A204.1 (cell line): ENCODE data around the gene PCSK5.

Experiments used
- FAIRE-seq: peaks from 2 replicates; lab custom pipeline; 2012; peaks lifted over from hg19 to GRCh38; lab: Jason Lieb, UNC

PCSK5 gene

DNA sequence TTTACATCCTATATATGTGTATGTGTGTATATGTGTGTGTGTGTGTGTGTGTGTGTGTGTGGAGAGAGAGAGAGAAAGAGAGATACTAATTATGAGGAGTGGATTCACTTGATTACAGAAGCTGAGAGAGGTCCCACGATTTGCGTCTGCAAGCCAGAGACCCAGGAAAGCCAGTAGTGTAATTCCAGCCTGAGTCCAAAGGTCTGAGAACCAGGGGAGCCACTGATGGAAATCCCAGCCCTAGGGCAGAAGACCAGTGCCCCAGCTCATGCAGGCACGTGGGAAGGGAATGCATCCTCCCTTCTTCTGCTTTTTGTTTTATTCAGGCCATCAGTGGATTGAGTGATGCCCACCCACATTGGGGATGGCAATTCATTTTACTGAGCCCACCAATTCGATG is 74.8 kb downstream of the PCSK5 start:
- no peak for FAIRE-seq

DNA sequence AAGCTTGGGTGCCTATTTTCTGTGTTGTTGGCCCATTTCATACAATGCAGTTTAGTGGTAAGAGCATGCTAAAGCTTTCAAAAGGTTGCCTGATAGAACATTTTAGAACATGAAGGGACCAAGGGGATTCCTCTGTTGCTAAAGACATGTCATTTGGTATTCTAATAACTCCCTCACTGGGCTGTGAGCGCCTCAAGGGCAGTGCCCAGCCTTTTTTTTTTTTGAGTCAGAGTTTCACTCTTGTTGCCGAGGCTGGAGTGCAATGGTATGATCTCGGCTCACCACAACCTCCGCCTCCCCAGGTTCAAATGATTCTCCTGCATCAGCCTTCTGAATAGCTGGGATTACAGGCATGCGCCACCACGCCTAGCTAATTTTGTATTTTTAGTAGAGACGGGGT is 77.1 kb downstream of the PCSK5 start:
- no peak for FAIRE-seq

DNA sequence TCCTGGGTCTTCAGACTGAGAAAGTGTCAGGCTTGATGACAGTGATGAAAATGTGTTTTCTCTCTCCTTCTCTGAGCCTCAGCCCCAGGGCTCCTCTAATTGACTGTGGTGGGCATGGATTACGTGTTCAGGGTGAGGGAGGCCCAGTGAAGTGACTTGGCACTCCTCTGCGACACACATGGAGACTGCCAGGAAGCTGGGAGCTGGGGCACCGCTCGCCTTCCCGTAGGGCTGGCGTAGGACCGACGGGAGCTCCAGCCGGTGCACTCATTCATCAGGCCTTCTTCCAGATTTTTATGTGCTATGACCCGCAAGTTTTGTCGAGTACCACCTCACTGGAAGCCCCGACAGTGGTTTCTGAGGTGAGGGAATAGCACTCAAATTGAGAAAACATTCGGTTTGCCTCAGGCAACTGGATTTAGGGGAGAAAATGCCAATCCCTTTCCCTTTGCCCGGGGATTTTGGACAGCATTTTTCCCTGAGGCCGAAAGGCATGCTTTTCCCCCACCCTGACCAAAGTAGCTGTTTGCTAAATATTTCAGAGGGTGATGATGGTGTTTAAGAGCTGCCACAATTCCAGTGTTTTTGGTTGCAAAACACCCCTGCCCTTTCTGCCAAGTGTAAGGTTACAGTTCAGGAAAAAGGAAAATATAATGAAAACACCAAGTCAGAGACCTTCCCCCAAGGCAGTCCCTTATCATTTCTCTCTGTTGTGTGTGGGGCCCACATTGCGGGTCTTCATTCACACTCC is 83.7 kb downstream of the PCSK5 start:
- FAIRE-seq: no peak

DNA sequence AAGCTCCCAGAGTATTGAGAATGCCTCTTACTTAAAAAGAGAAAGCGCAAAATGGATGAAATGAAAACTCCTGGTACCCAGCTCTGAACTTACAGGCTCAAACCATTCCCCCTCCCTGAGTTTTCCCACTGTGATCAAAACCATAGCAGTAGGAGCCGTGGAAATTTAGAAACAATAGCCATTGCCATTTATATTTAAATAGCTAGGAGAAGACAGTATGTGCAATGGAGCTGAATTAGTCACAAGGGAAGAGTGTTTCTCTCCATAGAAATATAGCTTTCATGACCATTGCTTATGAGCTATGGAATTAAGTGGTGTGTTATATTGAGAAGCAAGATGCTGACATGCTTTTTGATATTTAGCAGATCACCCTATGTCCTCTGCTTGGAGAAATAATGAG is 84.6 kb downstream of the PCSK5 start:
- no peak for FAIRE-seq

DNA sequence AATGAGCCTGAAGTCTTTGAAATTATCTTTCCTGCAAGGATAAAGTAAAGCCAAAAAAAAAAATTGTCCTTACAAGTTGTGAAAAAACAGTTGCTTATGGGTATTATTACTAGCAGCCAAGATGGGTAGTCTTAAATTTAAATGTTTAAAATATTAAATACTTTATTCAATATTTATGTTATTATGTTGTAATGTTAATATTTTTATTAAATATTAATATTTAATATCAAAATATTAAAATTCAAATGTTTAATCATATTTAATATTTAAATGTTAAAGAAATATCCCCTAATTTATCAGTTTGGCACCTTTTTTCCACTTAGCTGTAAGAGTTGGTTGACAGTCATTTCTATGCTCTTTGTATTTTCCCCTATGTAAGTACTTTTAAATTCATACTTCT is 86.1 kb downstream of the PCSK5 start:
- FAIRE-seq: peak; percentile 35

DNA sequence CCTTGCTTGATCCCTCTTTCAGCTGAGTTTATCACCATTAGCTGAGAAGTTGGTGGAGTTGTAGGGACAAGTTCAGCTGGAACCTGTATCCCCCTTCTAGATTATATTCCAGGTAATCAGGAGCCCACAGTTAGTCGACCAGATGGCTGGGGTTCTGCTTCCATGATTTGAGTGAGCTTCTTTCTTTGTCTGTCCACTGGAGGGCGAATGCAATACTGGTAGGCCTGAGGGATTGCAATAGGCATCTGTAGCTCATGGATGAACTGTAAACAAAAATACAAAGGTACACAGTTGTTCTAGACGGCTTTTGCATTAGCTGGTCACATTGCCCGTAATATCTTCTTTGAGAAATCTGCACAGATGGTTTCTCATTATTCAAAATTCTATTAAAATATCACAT is 88.9 kb downstream of the PCSK5 start:
- FAIRE-seq: no peak

DNA sequence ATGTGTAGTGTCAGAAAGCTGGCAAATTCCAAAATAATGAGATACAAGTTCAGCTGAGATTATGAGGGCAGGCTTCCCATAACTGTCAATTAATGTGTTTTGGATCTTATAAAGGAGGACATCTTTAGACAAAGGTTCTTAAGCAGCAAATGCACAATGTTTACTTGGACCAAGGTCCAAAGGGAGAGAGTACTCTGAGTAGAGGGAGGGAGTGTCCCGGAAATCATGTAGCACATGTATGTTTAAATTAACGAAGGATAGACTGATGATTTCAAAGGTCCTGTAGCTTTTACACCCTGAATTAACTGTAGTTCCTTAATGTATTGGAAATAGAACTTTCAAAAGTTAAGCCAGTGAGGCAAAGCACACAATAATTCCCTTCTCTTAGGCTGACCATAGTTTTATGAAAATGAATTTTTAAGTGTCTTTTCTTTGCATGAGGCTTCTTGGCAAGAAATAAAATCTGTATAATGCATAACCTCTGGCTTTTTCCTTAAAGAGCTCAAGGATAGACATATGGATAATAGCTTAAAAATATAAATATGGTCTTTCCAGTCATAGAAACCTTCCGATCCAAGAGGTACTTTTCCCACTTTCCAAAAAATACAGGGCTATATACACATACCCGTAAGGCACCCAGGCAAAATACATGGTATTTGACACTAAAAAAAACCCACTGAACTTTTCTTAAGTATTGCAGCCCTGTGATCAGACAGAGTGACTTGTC is 93.0 kb downstream of the PCSK5 start:
- no peak for FAIRE-seq

DNA sequence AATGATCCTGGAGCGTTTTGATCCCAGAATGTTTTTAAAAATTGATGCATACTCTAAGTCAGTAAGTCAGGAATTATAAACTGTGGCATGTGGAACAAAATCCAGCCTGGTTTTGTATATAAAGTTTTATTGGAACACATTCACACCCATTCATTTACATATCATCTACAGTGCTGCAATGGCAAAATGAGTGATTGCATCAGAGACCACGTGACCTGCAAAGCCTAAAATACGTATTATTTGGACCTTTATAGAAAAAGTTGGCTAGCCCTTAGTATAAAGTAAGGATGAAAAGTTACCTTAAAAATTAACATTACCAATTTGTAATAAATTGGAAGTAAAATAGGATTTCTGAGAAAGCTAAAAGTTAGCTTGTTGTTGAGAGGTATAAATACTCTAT is 95.0 kb downstream of the PCSK5 start:
- FAIRE-seq: no peak

DNA sequence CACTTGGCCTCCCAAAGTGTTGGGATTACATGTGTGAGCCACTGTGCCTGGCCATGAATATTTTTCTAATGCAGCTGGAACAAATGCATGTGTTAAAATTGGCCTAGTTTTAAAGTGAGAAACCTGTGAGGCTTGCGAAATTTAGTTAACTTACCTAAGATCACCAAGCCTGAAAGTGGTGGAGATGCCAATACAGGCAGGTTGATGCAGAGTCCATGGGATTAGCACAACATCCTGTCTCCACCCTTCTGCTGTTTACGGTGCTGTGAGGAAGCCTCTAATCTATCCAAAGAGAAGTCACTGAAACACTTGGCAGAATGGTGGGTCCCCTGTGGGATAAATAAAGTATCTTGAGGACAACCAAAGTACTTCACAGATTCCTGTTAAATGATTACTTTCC is 98.2 kb downstream of the PCSK5 start:
- no peak for FAIRE-seq

DNA sequence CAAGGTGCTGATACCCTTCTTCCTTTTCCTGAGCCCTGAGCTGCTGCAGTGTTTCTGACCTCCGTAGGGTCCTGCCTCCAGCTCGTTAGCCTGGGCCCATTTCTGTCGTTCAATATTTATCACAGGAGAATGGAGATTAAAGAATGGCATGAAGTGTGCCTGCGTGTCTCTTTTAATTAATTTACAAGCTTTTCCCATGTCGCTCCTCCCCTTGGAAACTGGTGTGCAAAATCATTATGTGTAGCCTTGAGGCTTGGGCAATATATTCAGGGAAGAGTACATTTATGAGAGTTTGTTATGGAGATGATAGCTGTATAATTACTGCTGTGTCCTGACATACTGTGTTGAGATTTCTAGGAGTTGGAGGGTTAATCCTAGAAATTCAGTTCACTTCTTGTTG is 99.7 kb downstream of the PCSK5 start:
- FAIRE-seq: no peak

DNA sequence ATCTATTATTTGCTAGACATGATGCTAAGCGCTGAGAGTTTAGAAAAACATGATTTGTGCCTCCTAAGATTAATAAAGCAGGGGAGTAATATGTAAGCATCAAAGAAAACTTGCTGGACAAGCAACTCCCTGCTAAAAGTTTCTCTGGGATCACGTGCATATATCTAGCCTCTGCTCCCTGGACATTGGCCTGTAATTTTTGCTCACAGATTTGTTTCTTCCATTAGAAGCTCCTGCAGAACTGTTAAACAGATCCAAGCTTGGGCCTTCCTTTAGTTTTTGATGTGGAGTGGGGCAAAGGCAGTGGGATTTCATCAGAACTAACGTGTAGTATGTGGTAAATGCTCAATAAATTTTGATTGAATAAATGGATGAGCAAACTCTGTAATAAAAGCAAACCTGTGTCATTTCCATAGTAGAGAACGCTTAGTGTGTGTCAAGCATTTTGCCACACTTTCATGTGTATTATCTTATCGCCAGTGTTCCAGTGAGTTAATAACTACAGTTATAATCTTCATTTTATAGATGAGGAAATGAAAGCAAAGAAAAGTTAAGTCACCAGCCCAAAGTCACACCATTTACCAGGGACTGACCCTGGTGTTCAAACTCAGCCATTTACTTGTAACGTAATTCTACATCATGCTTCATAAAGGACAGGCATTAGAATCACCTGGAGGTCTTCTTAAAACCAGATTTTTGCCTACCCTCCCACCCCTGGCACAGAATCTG is 100.3 kb downstream of the PCSK5 start:
- FAIRE-seq: no peak

DNA sequence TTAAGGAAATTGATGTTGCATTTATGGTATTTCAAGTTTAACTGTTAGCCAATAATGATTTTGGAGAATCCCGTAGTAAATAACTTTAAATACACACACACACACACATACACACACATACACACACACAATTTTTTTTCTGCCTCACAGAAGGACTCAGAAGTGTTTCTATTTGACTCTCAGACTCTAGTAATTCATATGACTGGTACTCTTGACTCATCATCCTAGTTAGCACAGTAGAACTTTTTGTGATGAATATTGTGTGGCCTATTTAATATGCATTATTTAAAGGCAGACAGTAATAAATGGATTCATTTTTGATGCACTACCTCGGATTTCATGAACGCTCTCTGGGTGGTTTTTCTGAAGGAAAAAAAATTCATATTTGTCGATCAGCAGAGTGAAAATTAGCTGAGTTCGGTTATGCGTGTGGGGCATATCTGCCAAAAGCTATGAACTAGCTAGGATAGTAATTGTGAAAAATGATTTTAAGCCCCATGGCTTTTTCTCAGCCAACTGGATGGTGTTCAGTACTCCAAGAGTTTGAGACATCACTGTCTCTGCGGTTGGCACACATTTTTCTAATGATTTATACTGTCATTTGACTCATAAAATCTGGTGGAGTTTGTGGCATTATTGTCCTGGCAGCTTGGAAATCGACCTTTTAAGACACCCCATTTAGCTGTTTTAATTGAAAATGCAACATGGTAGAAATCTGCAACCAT is 102.2 kb downstream of the PCSK5 start:
- FAIRE-seq: no peak

DNA sequence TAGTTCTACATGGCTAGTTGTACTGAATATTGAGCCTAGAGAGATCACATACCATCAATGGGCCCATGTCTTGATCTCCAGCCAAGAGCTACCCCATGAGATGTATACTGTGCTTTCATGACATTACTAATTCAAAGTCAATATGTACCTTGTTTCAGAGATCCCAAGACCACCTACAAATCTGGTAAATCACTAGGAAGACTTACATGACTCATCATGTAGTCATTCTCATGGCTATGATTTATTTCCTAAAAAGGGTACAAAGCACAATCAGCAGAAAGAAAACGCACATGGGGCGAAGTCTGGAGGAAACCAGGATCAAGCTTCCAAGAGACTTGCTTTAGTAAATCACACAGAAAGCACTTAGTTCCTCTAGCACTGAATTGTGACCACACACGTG is 103.0 kb downstream of the PCSK5 start:
- no peak for FAIRE-seq

DNA sequence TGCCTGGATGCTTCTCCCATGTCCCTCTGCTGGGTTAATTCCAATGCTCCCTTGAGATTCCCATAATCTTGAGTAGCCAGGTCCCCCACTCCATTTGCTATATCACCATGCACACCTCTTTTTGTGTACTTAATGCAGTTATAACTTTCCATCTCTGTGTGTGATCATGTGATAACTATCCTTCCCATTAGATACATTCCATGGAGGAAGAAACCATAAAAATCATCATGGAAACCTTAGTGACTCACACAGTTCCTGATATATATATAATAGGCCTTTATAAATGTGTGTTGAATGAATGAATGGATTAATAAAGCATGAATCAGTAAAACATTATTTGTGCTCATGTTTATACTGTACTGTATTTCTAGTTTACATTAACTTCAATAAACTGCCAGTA is 104.6 kb downstream of the PCSK5 start:
- no peak for FAIRE-seq

DNA sequence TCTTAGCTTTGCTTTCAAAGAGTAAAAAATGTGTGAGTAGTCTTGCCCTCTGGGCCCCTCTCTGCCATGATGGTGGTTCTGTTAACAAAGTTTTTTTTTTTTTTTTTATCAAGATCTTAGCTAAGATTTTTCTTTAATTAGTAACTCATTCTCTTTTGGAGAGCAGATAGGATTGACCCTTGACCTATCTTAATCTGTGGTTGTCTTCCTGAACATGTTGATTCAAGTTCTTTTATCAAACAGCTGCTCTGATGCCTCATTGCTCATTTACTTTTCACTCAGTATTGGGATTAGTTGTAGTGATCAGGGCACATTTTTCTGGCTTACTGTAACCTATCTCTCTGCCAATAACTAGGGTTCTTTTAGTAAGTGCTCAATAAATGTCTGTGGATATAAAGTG is 106.3 kb downstream of the PCSK5 start:
- no peak for FAIRE-seq

DNA sequence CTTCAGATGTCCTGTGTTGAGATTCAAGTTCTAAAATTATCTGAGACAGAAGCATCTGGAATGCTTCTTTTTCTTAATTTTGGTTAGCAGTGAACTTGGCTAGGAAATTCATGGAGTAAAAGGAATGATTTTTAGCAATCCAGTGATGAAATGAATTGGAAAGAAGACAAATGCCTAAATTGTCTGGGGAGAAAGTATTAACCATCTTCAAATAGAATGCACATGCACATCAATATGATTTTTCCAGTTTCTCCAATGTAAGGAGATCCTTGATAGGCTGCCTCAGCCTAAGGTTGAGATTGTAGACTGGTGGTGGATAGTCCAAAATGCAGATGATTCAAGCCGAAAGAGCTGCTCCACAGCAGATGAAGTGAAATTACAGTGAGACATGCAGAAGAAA is 106.7 kb downstream of the PCSK5 start:
- FAIRE-seq: no peak

DNA sequence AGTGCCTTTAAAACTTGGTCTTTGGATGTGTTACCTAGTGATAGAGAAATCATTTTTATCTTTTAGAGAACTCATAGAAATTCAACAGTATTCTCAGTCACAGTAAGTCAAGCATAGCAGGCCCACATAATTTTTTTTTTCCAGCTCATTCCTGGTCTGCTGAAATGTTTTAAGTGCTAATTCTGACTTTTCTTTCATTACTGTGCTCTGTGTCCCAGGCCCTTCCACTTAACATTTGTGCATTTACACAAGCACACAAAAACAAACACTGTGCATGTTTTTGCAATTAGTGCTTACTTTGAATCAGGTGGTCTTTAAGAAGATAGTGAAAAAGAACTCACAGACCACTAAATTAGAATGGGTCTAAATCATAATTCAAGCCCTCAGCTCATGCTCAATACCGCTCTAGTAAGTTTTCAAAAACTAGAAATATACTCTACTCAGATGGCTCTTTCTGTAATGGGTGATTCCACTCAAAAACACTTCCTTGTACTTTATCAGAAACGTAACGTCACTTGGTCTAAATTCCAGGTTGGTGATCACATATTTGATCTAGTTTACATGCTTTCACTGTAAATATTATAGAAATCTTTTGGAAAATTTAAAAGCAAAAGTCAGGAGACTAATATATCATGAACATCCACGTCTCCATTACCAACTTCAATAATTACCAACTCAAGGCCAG is 107.8 kb downstream of the PCSK5 start:
- FAIRE-seq: no peak

DNA sequence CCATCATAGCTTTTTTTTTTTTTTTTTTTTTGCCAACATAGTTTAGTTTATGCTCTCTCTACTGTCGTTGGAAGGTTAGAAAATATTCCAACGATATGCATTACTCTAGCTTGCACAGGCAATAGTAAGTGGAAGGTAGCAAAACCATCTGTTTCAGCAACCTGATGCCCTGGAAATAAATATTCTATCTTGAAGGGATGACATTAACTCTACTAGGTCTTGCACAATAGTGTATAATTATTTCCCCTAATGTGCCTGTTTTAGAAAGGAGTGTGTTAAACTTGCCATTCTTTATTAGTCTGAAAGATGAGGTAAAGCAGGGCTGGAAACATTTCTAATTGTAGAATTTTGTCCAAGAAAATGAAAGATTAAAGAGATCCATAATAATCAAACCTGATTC is 111.0 kb downstream of the PCSK5 start:
- FAIRE-seq: no peak

DNA sequence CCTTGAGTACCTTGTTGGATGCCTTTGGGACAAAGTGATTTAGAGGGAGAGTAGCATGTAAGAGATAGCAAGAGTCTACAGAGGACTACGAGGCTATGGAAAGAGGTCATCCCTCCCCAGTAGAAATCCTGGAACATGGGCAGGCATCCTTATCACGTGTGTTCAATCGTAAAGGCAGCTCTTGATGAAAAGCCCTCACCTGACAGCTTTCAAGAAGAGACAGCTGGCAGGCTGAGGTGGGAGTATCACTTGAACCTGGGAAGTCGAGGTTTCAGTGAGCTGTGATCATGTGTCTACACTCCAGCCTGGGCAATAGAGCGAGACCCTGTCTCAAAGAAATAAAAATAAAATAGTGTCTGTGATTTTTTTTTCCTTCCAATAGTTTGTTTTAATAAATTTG is 112.6 kb downstream of the PCSK5 start:
- FAIRE-seq: no peak

DNA sequence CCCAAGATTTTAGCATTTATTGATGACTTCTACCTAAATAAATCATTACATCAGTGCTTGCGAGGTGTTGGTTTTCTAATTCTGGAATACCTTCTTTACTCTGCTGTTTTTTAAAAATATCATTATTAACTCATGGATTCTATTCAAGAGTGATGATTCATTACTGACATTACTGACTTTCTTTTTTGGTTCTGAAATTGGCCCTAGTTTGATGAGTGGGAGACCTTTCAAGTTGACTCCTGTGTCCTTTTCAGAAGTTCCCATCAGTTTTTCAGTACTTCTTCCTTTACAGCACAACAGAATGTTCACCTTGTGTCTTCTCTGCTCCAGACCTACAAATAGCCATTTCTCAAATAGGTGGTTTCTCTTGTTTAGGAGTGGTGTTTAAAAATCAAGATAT is 114.1 kb downstream of the PCSK5 start:
- no peak for FAIRE-seq

DNA sequence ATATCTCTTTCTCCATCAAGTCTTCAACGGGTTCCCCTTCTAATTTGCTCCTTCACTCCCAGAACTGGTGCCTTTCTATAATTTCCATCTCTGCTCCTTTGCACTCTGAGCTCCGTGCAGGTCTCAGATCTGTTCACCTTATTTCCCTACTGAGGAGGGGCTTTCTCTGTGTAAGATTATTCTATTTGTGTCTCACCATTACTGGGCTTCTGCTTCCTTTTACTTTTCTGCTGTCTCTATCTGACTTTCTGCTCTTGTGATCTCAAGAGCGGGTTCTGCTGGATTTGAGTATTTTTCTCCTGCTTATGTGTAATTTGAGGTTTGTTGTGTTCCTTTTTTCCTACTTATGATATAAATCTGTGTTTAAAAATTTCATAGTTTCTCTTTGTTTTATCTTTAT is 117.5 kb downstream of the PCSK5 start:
- FAIRE-seq: no peak

DNA sequence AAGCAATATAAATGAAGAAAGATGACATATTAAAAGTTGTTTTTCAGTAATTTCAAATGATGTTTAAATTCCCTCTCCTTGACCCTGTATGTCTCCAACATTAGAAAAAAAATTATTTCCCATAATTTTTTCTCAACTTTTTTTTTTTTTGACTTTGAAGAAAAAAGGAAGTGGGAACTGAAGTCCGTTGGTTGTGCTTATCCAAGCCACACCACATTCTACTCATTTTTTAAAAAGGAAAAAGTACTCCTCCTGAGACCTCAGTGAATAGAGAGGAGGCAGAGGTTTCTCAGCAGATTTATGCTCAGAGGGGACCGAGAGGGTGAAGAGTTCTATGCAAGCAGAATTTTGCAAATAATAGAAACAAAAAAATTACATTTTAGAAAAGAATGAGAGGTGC is 123.3 kb downstream of the PCSK5 start:
- no peak for FAIRE-seq
